ENCODE measurements around the gene FERD3L. TPM values are rescaled to one million over a fixed set of nuclear protein-coding genes. Genes with fewer than 3 reads are reported as not detected.

Gene FERD3L
- total and polyA plus RNA-seq, 5 donors from 2014 or later: not detected

Other genes with a start within 250 kb of the FERD3L start
- gene TWIST1, start 27.8 kb downstream of the FERD3L start, total RNA-seq: 0.39 TPM
- not detected for gene TWIST1, start 27.8 kb downstream of the FERD3L start, polyA plus RNA-seq